ENCODE results near the gene PCCA. TPM values are rescaled to one million over a fixed set of nuclear protein-coding genes. Genes with fewer than 3 reads are reported as not detected.

PCCA gene
- polyA plus RNA-seq, 3 donors, result 15.4 to 52.1 (median 26.1) TPM

- no peak overlapping the region for H3K27ac ChIP-seq (ENCODE audit: low read depth, low read length)
Measured at GRCh38 chr13:100532090-100532766, 443.3 kb downstream of the PCCA start.

DNA sequence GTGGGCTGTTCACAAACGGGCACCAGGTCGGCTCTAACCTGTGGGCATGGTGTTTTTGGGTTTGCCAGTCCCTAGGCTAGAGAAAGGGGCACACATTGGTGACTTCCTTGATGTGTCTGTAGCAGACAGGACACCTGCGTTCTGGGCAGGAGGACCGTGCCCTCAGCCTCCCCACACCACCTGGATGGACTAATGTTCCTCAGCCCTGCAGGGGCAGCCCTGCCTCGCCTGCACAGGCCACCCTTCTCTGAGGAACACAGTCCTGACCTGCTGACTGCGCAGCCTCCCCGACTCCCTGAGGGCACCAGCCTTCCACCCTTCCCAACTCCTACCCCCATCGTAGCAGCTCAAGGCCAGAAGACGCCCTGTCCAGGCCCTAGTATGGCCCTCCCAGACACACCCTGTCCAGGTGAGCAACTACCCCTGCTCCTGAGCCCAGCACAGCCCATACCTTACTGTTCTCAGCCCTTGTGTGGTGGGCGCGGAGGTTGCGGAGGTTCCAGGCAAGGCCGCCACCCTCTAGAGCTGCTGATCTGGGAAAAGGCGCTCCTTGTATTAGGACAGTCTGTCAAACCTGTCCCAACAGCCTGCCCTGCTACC lies 444.0 kb downstream of the PCCA start:
- WGBS, 3 donors, result 73 to 97% (median 97%) methylated on average over 14 of the region's 14 CpGs
- H3K27ac ChIP-seq (ENCODE audit: low read depth, low read length), result no peak overlapping the region

More at GRCh38 chr13:100532090-100532766, 443.3 kb downstream of the PCCA start:
- WGBS, 3 donors, result 84 to 97% (median 96%) methylated on average over 60 of the region's 60 CpGs

DNA sequence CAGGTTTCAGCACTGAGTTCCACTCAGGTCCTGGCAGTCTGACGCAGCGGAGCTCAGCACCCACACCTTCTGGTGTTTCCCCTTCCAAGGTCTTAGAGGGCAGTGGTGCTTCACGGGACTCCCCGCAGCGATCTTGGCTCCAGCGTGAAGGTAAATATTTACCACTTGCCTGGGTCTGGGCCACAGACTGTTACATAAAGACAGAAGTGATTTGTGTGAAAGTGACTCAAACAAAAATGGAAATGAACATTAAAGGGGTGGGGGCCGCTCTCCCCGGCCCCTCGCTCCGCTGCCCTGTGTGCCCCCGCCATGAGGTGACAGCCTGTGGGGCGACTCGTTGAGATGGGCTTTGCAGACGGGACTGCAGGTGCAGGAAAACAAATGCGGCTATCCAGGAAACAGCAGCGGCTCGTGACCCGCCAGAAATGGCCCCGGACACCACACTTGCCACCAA lies 444.7 kb downstream of the PCCA start:
- no peak overlapping the region for H3K27ac ChIP-seq (ENCODE audit: low read depth, low read length)
- WGBS, 3 donors, result 45 to 94% (median 85%) methylated on average over 19 of the region's 19 CpGs

DNA sequence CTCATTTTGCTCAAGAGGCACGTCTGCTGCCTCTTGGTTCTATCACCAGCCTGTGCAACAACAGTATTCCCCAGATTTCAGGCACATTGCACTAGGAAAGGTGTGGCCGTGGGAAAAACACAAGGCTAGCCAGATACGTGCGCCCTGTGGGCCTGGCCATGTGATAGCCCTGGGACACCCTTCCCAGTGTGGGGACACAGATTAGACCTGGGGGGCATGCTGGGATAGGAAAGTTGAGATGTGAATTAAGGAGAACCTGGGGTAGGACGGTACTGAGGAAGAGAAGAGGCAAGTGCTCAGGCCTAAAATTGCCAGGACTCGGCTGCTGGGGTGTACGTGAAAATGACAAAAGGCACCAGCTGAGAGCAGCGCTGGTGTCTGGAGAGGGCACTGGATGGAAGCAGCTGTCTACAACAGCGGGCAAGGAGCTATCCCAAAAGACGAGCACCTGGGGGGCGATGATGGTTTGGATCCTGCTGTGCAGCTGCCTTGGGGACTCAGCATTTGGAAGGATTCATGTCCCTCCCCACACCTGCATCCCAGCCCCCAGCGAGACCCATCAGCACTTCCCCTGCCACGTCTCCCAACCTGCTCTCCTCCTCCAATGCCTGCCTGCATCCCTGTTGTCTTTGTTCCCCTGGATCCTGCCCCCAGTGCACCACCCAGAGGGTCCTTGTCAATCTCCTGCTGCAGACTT lies 445.4 kb downstream of the PCCA start:
- 79 to 96% (median 94%) methylated on average over 13 of the region's 13 CpGs for WGBS, 3 donors
- no peak overlapping the region for H3K27ac ChIP-seq (ENCODE audit: low read depth, low read length)

GRCh38 chr13:100534911-100535310 lies 446.0 kb downstream of the PCCA start:
- H3K27ac ChIP-seq (ENCODE audit: low read depth, low read length), result no peak overlapping the region
- 23 to 91% (median 87%) methylated on average over 6 of the region's 6 CpGs for WGBS, 3 donors

- H3K27ac ChIP-seq (ENCODE audit: low read depth, low read length), result no peak overlapping the region
- 61 to 80% (median 69%) methylated on average over 16 of the region's 16 CpGs for WGBS, 3 donors
Measured at GRCh38 chr13:100535426-100536135, 446.7 kb downstream of the PCCA start.

- WGBS, 3 donors, result 80 to 94% (median 92%) methylated on average over 13 of the region's 13 CpGs
- no peak overlapping the region for H3K27ac ChIP-seq (ENCODE audit: low read depth, low read length)
Measured at GRCh38 chr13:100536643-100537180, 447.8 kb downstream of the PCCA start.

DNA sequence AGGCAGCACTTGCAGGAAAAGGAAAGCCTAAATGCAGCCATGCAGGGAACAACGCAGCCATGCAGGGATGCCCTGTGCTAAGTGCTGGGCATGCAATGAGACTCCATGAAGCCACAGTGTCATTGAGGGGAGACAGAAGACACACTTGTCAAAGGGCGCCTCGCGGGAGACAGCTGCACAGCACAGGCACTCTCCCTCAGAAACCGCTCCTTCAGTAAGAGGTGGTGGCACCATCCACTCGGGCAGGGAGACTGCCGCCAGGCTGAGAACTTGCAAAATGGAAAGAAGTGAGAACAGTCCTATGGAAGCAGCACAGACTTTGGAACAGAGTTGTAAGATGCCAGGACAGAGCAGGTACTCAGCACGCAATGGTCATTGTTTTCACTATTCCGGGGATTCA lies 448.6 kb downstream of the PCCA start:
- 96 to 100% (median 96%) methylated on average over 9 of the region's 9 CpGs for WGBS, 3 donors
- H3K27ac ChIP-seq (ENCODE audit: low read depth, low read length), result no peak overlapping the region

- 94 to 97% (median 95%) methylated on average over 5 of the region's 5 CpGs for WGBS, 3 donors
- no peak overlapping the region for H3K27ac ChIP-seq (ENCODE audit: low read depth, low read length)
Measured at GRCh38 chr13:100537951-100538462, 449.1 kb downstream of the PCCA start.

GRCh38 chr13:100540621-100541020 lies 451.7 kb downstream of the PCCA start:
- 82 to 90% (median 84%) methylated on average over 3 of the region's 3 CpGs for WGBS, 3 donors
- no peak overlapping the region for H3K27ac ChIP-seq (ENCODE audit: low read depth, low read length)

- no peak overlapping the region for H3K27ac ChIP-seq (ENCODE audit: low read depth, low read length)
- WGBS, 3 donors, result 92 to 95% (median 94%) methylated on average over 18 of the region's 18 CpGs
Measured at GRCh38 chr13:100541897-100542825, 453.3 kb downstream of the PCCA start.

- WGBS, 3 donors, result 33 to 52% (median 39%) methylated on average over 8 of the region's 8 CpGs
- H3K27ac ChIP-seq (ENCODE audit: low read depth, low read length), result no peak overlapping the region
Measured at GRCh38 chr13:100542826-100543156, 453.9 kb downstream of the PCCA start.

GRCh38 chr13:100543872-100544602 lies 455.1 kb downstream of the PCCA start:
- no peak overlapping the region for H3K27ac ChIP-seq (ENCODE audit: low read depth, low read length)
- WGBS, 3 donors, result 48 to 71% (median 69%) methylated on average over 26 of the region's 26 CpGs

DNA sequence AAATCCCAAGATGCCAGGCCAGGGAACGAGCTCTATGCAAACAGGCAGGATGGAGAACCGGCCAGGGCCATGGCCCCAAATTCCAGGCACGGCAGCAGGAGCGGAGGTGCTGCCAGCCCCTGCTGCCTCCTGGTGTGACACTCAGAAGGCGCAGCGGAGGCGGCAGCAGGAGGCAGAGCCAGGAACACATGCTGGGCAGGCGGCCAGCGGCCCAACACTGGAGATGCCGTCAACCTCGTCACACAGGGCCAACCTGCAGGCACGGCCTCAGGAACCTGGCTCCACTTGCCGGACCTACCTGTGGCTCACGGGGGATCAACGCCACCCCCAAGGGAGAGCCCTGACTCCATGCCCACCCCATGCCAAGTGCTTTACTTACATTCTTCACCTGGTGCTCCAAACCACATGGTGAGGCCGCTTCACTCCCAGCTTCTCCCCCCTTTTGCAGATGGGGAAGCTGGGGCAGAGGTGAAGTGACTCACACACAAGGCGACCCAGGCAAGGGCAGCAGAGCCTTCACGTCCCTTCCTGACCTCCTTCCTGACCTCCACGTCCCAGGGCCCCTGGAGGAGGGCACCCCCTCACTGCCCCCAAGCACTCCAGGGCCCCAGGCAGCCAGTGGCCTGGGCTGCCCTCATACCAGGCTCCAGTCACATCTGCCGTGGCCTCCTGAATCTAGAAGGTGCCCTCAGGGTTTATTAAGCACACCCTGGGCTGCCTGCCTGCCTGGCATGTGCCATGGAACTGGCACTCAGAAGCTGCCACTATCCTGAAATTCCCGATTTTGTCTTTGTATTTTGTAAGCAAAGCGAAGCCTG lies 456.2 kb downstream of the PCCA start:
- no peak overlapping the region for H3K27ac ChIP-seq (ENCODE audit: low read depth, low read length)
- 56 to 79% (median 73%) methylated on average over 22 of the region's 22 CpGs for WGBS, 3 donors

- WGBS, 3 donors, result 86 to 96% (median 94%) methylated on average over 4 of the region's 4 CpGs
- no peak overlapping the region for H3K27ac ChIP-seq (ENCODE audit: low read depth, low read length)
Measured at GRCh38 chr13:100545684-100546061, 456.8 kb downstream of the PCCA start.

DNA sequence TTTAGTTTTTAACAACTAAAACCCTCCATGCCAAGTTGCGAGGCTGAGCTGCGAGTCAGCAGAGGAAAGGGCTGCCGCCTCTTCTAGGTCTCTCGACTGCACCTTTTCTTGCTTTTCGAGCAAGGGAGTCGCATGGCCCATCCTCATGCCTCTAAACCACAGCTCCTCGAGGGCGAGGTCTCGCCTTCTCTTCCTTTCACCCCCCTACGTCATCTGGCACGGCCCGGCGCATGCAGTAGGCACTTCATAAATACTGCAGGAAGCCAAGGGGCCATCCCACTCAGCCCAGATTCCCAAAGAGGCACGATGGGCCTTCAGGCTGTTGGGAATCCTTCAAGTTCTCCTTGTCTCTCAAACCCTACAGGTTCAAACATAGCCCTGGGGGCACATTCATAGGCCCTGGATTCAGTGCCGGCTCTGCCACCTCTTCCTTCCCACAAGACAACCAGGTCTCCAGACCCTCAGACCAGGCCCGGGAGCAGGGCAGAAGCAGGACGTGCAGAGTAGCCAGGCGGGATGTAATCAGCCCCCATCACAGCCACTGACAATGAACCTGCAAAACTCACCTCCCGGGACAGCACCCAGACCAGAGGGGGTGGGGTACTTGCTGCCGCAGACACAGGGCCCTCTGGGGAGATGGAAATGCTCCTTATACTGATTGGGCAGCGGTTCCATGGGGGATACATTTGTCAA lies 458.0 kb downstream of the PCCA start:
- no peak overlapping the region for H3K27ac ChIP-seq (ENCODE audit: low read depth, low read length)
- WGBS, 3 donors, result 94 to 98% (median 97%) methylated on average over 21 of the region's 21 CpGs

Measured in adipose tissue (tissue), 3 donors.